ENCODE measurements around the gene BCLAF1. TPM values are rescaled to one million over a fixed set of nuclear protein-coding genes. Genes with fewer than 3 reads are reported as not detected.

Gene BCLAF1
- 100 to 1,000 TPM in 1 of 2 donors, 10 to 100 TPM in 1; 70.0 to 170 TPM for total RNA-seq

GRCh38 chr6:136289579-136290409 lies at the start of gene BCLAF1:
Gene BCLAF1 (minus strand): TSS chr6:136289846. CDS start chr6:136279866, 9,980 bp downstream.
- Histone ChIP-seq H3K4me3 (peak within 1 kb of the TSS; percentile 96), H3K9me3 (no peaks in the 10 kb centered on the region), H3K27ac (peak within 1 kb of the TSS; percentile 97 to 100), H3K4me1 (ENCODE audit: control insufficient read depth in 1 of 2, low read depth in 2 of 2) (peaks cover 40 to 43% of the 10 kb centered on the region in 2 donors), H3K36me3 (no peaks in the 10 kb centered on the region), H3K27me3 (replicated peaks; ENCODE audit: insufficient read depth) (no peaks in the 10 kb centered on the region)
- ATAC-seq (ENCODE audit: insufficient number of reproducible peaks, low FRiP score, low read depth) (peak; percentile 96), DNase-seq (ENCODE audit: low spot score) (peak; percentile 96)
- TF ChIP-seq CTCF (IDR thresholded peaks at IDR 0.05) = no peak

- no peak for DNase-seq (ENCODE audit: low spot score)
- H3K36me3 ChIP-seq = no peaks in the 10 kb centered on the region
- no peaks in the 10 kb centered on the region for H3K27me3 ChIP-seq (replicated peaks; ENCODE audit: insufficient read depth)
- H3K4me1 ChIP-seq (ENCODE audit: control insufficient read depth in 1 of 2, low read depth in 2 of 2) = no peaks in the 10 kb centered on the region
- H3K27ac ChIP-seq = no peak overlapping the region
- no peak overlapping the region for H3K4me3 ChIP-seq
- no peaks in the 10 kb centered on the region for H3K9me3 ChIP-seq
- ATAC-seq (ENCODE audit: insufficient number of reproducible peaks, low FRiP score, low read depth) = no peak
- TF ChIP-seq CTCF (IDR thresholded peaks at IDR 0.05) = no peak
These were observed 48.8 kb upstream of the BCLAF1 start for GRCh38 chr6:136338486-136338885.

GRCh38 chr6:136337606-136338005 lies 48.0 kb upstream of the BCLAF1 start:
- Histone ChIP-seq H3K36me3 (no peaks in the 10 kb centered on the region), H3K27ac (no peak overlapping the region), H3K27me3 (replicated peaks; ENCODE audit: insufficient read depth) (no peaks in the 10 kb centered on the region), H3K4me3 (no peak overlapping the region), H3K4me1 (ENCODE audit: control insufficient read depth in 1 of 2, low read depth in 2 of 2) (no peaks in the 10 kb centered on the region), H3K9me3 (no peaks in the 10 kb centered on the region)
- ATAC-seq (ENCODE audit: insufficient number of reproducible peaks, low FRiP score, low read depth) (no peak), DNase-seq (ENCODE audit: low spot score) (no peak)
- TF ChIP-seq CTCF (IDR thresholded peaks at IDR 0.05) = no peak

DNA sequence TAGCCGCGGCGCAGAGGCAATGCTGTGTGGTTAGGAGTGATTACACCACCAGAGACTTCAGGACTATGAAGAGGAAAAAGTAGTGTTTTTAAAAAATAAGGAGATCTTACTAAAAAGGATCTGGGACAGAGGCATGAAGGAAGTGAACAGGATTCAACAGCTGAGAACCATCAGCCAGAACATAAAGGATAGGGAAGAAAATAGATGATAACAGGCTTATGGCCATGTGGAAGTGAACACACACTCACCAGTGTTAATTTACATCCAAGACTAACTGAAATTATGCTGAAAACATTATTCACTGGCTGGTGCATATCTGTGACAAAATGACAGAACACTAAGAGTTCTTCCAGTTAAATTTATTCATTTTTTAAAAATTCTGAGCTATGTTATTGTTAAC lies 47.5 kb upstream of the BCLAF1 start:
- Histone ChIP-seq H3K36me3 (no peaks in the 10 kb centered on the region), H3K27ac (no peak overlapping the region), H3K4me1 (ENCODE audit: control insufficient read depth in 1 of 2, low read depth in 2 of 2) (no peaks in the 10 kb centered on the region), H3K9me3 (no peaks in the 10 kb centered on the region), H3K4me3 (no peak overlapping the region), H3K27me3 (replicated peaks; ENCODE audit: insufficient read depth) (no peaks in the 10 kb centered on the region)
- ATAC-seq (ENCODE audit: insufficient number of reproducible peaks, low FRiP score, low read depth) (no peak), DNase-seq (ENCODE audit: low spot score) (no peak)
- no peak for TF ChIP-seq CTCF (IDR thresholded peaks at IDR 0.05)

GRCh38 chr6:136335736-136336363 lies 46.2 kb upstream of the BCLAF1 start:
- DNase-seq (ENCODE audit: low spot score) (no peak), ATAC-seq (ENCODE audit: insufficient number of reproducible peaks, low FRiP score, low read depth) (no peak)
- Histone ChIP-seq H3K4me1 (ENCODE audit: control insufficient read depth in 1 of 2, low read depth in 2 of 2) (no peaks in the 10 kb centered on the region), H3K36me3 (no peaks in the 10 kb centered on the region), H3K27ac (no peak overlapping the region), H3K27me3 (replicated peaks; ENCODE audit: insufficient read depth) (no peaks in the 10 kb centered on the region), H3K9me3 (no peaks in the 10 kb centered on the region), H3K4me3 (no peak overlapping the region)
- no peak for TF ChIP-seq CTCF (IDR thresholded peaks at IDR 0.05)
